ENCODE data around the gene CGRRF1.

CGRRF1 gene

GRCh38 chr14:54580933-54581332, 71.2 kb downstream of the CGRRF1 start:
- no peak for DNase-seq

- no peak for DNase-seq
These were observed 72.6 kb downstream of the CGRRF1 start for GRCh38 chr14:54582334-54582733.

GRCh38 chr14:54584097-54584496, 74.4 kb downstream of the CGRRF1 start:
- DNase-seq: no peak

- no peak for DNase-seq
These were observed 75.5 kb downstream of the CGRRF1 start for GRCh38 chr14:54585214-54585613.

Measured in activated CD4-positive, alpha-beta T cell treated with anti-CD3 and anti-CD28 coated beads, Interleukin-10, Interleukin-2, amounts not matched to agents 100 ng/mL and 50 ng/mL, durations not matched to agents 16 hours and 8 hours (primary cell).